Muscle layer of duodenum (tissue), 2 donors: Measurements from ENCODE around the gene ACTRT2.

Experiments
- H3K27ac ChIP-seq: one replicate; pipeline ENCODE4 v1.7.0; 2013; ENCODE audit warnings: mild to moderate bottlenecking, low read length
- H3K27me3 ChIP-seq: one replicate; pipeline ENCODE4 v1.7.0; 2013; ENCODE audit warnings: low read depth, mild to moderate bottlenecking, control low read depth, low read length
- H3K36me3 ChIP-seq, 2 donors: one replicate each; pipeline ENCODE4 v1.7.0; 2013; ENCODE audit warnings: low read length in 2 of 2, control low read depth in 1 of 2, mild to moderate bottlenecking in 1 of 2; ENCODE audit not compliant: insufficient read depth in 2 of 2, control insufficient read depth in 1 of 2
- H3K4me1 ChIP-seq, 2 donors: one replicate each; pipeline ENCODE4 v1.7.0; 2013; ENCODE audit warnings: low read length in 2 of 2, mild to moderate bottlenecking in 2 of 2, control low read depth in 1 of 2, moderate library complexity in 1 of 2; ENCODE audit not compliant: insufficient read depth in 2 of 2, control insufficient read depth in 1 of 2
- H3K4me3 ChIP-seq, 2 donors: one replicate each; pipeline ENCODE4 v1.7.0; 2013; ENCODE audit warnings: low read length in 2 of 2, low read depth in 1 of 2, mild to moderate bottlenecking in 1 of 2
- H3K9me3 ChIP-seq, 2 donors: one replicate each; pipeline ENCODE4 v1.7.0; 2013; ENCODE audit warnings: low read length in 2 of 2, control low read depth in 1 of 2, mild to moderate bottlenecking in 1 of 2; ENCODE audit not compliant: control insufficient read depth in 1 of 2
- donor health status: healthy.

Gene ACTRT2

GRCh38 chr1:3021233-3021671, at the start of gene ACTRT2:
ACTRT2 (plus strand) TSS chr1:3021467; CDS start chr1:3021687, 220 bp downstream.
- Histone ChIP-seq H3K4me1 (no peaks in the 10 kb centered on the region), H3K27ac (no peak within 1 kb of the TSS), H3K4me3 (no peak within 1 kb of the TSS), H3K9me3 (no peaks in the 10 kb centered on the region), H3K36me3 (no peaks in the 10 kb centered on the region), H3K27me3 (no peaks in the 10 kb centered on the region)

DNA sequence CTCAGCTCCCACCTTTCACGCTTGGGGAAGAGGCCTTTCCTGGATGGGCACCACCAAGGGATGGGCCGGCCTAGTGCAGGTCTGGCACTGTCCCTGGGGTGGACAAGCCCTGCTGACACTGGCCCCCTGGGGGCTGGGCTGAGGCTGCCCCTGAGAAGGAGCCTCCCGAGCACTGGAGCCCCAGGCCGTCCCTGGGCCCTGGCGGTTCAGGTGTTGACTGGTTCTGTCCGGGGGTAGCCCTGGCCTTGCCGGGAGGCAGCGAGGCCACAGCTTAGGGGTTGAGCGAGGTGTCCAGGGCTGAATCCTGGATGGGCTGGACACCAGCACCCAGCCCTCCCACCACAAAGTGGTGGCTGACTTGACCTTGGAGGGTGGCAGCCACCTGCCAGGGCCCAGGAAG, 49.7 kb upstream of the ACTRT2 start:
- no peaks in the 10 kb centered on the region for H3K27me3 ChIP-seq
- H3K4me3 ChIP-seq = no peak overlapping the region
- no peak overlapping the region for H3K27ac ChIP-seq
- H3K9me3 ChIP-seq = no peaks in the 10 kb centered on the region
- peaks cover 0 to 8% of the 10 kb centered on the region in 2 donors for H3K4me1 ChIP-seq
- no peaks in the 10 kb centered on the region for H3K36me3 ChIP-seq

GRCh38 chr1:2972011-2972878, 49.0 kb upstream of the ACTRT2 start:
- Histone ChIP-seq H3K4me1 (peaks cover 0 to 8% of the 10 kb centered on the region in 2 donors), H3K27ac (no peak overlapping the region), H3K36me3 (no peaks in the 10 kb centered on the region), H3K9me3 (no peaks in the 10 kb centered on the region), H3K27me3 (no peaks in the 10 kb centered on the region), H3K4me3 (no peak overlapping the region)

GRCh38 chr1:2972879-2973575, 48.2 kb upstream of the ACTRT2 start:
- peaks cover 0 to under 1% of the 10 kb centered on the region in 2 donors for H3K4me1 ChIP-seq
- no peaks in the 10 kb centered on the region for H3K27me3 ChIP-seq
- H3K9me3 ChIP-seq = no peaks in the 10 kb centered on the region
- no peak overlapping the region for H3K27ac ChIP-seq
- no peak overlapping the region for H3K4me3 ChIP-seq
- H3K36me3 ChIP-seq = no peaks in the 10 kb centered on the region

DNA sequence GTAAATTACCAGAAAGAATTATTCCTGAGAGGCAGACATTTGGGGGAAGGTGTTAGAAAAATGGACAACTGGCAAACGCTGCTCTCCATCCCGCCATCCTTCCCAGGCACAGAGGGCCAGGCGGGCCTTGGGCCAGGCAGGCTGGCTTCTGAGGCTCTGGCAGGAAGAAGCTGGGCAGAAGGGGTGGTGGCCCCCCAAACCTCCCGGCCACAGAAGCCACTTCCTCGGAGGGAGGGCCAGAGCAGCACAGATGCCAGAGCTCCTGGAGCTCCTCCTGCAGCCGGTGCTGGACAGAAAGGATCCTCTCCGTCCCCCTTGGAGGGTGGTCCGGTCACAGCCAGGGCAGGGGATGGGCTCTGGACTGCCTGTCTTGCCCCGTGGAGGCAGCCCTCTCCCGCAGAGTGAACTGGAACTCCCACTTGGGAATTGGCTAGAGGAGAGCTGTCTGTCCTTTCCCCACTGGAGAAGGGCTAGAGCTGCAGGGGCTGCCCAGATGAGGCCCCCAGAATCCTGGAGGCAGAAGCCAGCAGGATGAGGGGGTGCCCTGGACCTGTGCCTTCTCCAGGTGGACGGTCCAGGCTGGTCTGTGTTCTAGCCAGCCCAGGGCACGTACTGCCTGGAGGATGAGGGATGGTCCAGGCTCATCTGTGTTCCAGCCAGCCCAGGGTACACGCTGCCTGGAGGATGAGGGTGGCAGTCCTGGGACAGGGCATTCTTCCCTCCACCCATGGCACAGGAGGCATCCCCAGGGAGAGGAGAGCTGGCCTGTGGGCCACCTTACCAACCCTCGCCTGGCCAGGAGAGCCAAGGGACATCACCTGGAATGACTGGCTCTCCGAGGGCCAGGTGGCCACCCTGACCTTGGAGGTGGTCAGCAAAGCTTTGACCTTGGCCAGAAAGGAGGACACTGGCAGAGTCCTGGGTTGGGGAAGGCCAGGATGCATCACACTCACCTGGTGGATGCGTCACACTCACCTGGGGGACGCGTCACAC, 47.4 kb upstream of the ACTRT2 start:
- Histone ChIP-seq H3K27me3 (no peaks in the 10 kb centered on the region), H3K4me3 (no peak overlapping the region), H3K36me3 (no peaks in the 10 kb centered on the region), H3K4me1 (no peaks in the 10 kb centered on the region), H3K9me3 (no peaks in the 10 kb centered on the region), H3K27ac (no peak overlapping the region)

DNA sequence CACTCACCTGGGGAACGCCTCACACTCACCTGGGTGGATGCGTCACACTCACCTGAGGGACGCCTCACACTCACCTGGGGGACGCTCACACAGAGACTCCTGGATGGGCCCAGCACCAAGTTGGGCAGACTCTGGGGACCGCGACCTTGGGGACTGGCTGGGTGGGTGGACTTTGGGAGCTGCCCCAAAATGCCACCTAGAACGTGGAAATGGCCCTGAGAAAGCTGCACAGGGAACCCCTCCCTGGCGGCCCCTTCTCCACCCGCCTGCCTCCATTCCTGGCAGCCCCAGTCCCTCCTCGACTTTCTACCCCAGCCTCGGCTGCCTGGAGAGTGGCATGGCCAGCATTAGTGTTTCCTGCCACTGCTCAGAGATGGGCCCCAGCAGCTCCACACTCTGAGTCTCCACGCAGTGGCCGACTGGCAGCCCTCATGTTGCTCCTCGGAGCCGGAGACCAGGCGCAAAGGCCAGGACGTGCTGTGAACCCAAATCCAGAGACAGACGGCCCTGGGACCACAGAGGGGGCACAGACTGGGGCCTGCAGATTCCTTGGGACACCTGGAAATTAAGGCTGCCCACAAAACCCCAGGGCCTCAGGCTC, 46.5 kb upstream of the ACTRT2 start:
- H3K9me3 ChIP-seq = no peaks in the 10 kb centered on the region
- no peak overlapping the region for H3K27ac ChIP-seq
- no peaks in the 10 kb centered on the region for H3K27me3 ChIP-seq
- no peaks in the 10 kb centered on the region for H3K36me3 ChIP-seq
- no peak overlapping the region for H3K4me3 ChIP-seq
- no peaks in the 10 kb centered on the region for H3K4me1 ChIP-seq

- H3K27me3 ChIP-seq = no peaks in the 10 kb centered on the region
- H3K36me3 ChIP-seq = no peaks in the 10 kb centered on the region
- H3K4me3 ChIP-seq = no peak overlapping the region
- no peak overlapping the region for H3K27ac ChIP-seq
- H3K9me3 ChIP-seq = no peaks in the 10 kb centered on the region
- H3K4me1 ChIP-seq = no peaks in the 10 kb centered on the region
These were observed 45.6 kb upstream of the ACTRT2 start for GRCh38 chr1:2975466-2976179.

DNA sequence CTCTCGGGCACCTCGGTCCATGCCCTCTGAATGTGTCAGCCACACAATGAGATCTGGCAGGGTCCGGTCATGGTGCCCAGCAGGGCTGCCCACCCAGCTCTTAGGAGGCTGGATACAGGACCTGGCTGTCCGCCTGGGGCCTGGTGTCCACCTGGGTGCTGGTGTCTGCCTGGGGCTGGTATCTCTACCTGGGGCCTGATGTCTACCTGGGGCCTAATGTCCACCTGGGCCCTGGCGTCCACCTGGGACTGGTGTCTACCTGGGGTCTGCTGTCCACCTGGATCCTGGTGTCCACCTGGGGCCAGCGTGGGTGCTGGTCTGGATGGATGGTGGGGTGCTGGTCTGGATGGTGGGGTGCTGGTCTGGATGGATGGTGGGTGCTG, 45.1 kb upstream of the ACTRT2 start:
- Histone ChIP-seq H3K36me3 (no peaks in the 10 kb centered on the region), H3K4me3 (no peak overlapping the region), H3K27ac (no peak overlapping the region), H3K9me3 (no peaks in the 10 kb centered on the region), H3K4me1 (no peaks in the 10 kb centered on the region), H3K27me3 (no peaks in the 10 kb centered on the region)

GRCh38 chr1:2977886-2978611, 43.2 kb upstream of the ACTRT2 start:
- Histone ChIP-seq H3K9me3 (no peaks in the 10 kb centered on the region), H3K4me1 (no peaks in the 10 kb centered on the region), H3K36me3 (no peaks in the 10 kb centered on the region), H3K4me3 (no peak overlapping the region), H3K27me3 (no peaks in the 10 kb centered on the region), H3K27ac (no peak overlapping the region)

DNA sequence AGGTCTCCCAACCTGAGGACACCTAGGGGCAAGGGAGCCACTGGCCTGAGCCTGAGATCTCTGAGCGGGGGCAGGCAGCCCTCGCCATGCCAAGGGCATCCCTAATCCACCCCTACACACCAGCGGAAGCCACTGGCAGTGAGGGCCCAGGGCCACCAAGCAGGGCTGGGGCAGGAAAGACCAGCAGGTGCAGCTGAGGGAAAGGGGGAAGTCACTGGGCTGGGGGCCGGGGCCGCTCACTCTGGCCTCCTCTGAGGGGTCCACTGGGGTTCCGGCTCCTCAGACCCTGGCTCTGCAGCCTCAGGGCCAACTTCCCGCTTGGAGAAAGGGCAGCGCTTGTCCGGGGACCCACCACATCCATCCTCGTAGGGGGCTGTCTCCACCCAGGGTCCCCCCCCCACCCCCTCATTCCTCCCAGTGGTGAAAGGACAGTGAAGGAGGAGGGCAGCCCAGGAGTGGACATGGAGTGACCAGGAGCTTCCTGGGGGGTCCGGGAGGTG, 42.5 kb upstream of the ACTRT2 start:
- Histone ChIP-seq H3K9me3 (no peaks in the 10 kb centered on the region), H3K4me3 (no peak overlapping the region), H3K27ac (no peak overlapping the region), H3K27me3 (no peaks in the 10 kb centered on the region), H3K4me1 (no peaks in the 10 kb centered on the region), H3K36me3 (no peaks in the 10 kb centered on the region)
